ENCODE data around the gene SRCAP.

GRCh38 chr16:30710971-30711370 lies 12.0 kb downstream of the SRCAP start:
- TF ChIP-seq CTCF (optimal IDR thresholded peaks at IDR 0.05 in 1 of 3, IDR thresholded peaks at IDR 0.05 in 1 of 3, conservative IDR thresholded peaks at IDR 0.05 in 1 of 3; ENCODE audit: extremely low read depth in 1 of 3, insufficient read depth in 2 of 3, low read length in 3 of 3) (no peak), EZH2 (IDR thresholded peaks at IDR 0.05; ENCODE audit: low read length) (no peak)

All from keratinocyte (primary cell).